GM12892 (cell line): Measurements from ENCODE around the gene LGMN.

Source experiments
- POLR2A ChIP-seq: IDR thresholded peaks from 2 replicates; pipeline ENCODE4 v1.6.1; 2011; ENCODE audit warnings: low read depth, low read length, control low read depth
- POLR2AphosphoS5 ChIP-seq: IDR thresholded peaks from 2 replicates; pipeline ENCODE4 v1.6.1; 2011; ENCODE audit warnings: low read depth, low read length, control low read depth
- TAF1 ChIP-seq: IDR thresholded peaks from 2 replicates; pipeline ENCODE4 v1.6.1; 2011; ENCODE audit warnings: low read depth, mild to moderate bottlenecking, control low read depth, low read length, borderline replicate concordance

GRCh38 chr14:92658684-92659083 lies 89.7 kb downstream of the LGMN start:
- TF ChIP-seq POLR2AphosphoS5, result no peak
- TF ChIP-seq POLR2A, result no peak
- no peak for TF ChIP-seq TAF1
